ENCODE measurements around the gene CIAPIN1. TPM values are rescaled to one million over a fixed set of nuclear protein-coding genes. Genes with fewer than 3 reads are reported as not detected.

The CIAPIN1 gene
- polyA plus RNA-seq, 1 of the 3 experiments (the other 2 are of a cell fraction), result 43.6 TPM

GRCh38 chr16:57392694-57393093 is 54.5 kb downstream of the CIAPIN1 start:
- Histone ChIP-seq H3K79me2 (ENCODE audit: insufficient read depth) (no peaks in the 10 kb centered on the region), H3K9me2 (no peaks in the 10 kb centered on the region), H3K4me2 (no peak overlapping the region), H3K9me3 (no peaks in the 10 kb centered on the region), H3F3A (replicated peaks; ENCODE audit: insufficient read depth) (no peaks in the 10 kb centered on the region), H3K27ac (ENCODE audit: low read depth in 2 of 2, low read length in 1 of 2) (no peak overlapping the region), H4K20me1 (ENCODE audit: insufficient read depth) (no peaks in the 10 kb centered on the region), H3K4me1 (ENCODE audit: control insufficient read depth in 1 of 2, insufficient read depth in 2 of 2, low read depth in 1 of 2, low read length in 1 of 2) (no peaks in the 10 kb centered on the region), H3K9ac (no peak overlapping the region), H2AFZ (ENCODE audit: low read depth) (no peak overlapping the region), H3K27me3 (ENCODE audit: insufficient read depth) (no peaks in the 10 kb centered on the region), H3K36me3 (replicated peaks in 1 of 2; ENCODE audit: control insufficient read depth in 1 of 2, insufficient read depth in 2 of 2, low read length in 1 of 2) (no peaks in the 10 kb centered on the region), H3K4me3 (ENCODE audit: low read depth in 2 of 2, low read length in 1 of 2) (no peak overlapping the region)
- ChIA-PET POLR2A (no interaction called here), CTCF (interaction anchor here (0.6 to 1.5 kb wide), 3 partner anchors 21 to 213 kb away, joined by 3 read pairs; no protein-coding TSS in a partner anchor)
- no peak for DNase-seq
- 63% methylated on average over 1 of the region's 1 CpG for WGBS (ENCODE audit: low lambda C conversion rate)
- TF ChIP-seq IRF3 (IDR thresholded peaks at IDR 0.05; ENCODE audit: low read depth, low read length) (no peak), RXRA (IDR thresholded peaks at IDR 0.05; ENCODE audit: borderline replicate concordance, low read depth) (no peak), GATA2 (CRISPR knock-in tag; IDR thresholded peaks at IDR 0.05) (no peak), EP300 (IDR thresholded peaks at IDR 0.05; ENCODE audit: borderline replicate concordance in 1 of 2, low read depth in 1 of 2, low read length in 1 of 2) (no peak), RAD21 (IDR thresholded peaks at IDR 0.05; ENCODE audit: low read length) (no peak), YY1 (IDR thresholded peaks at IDR 0.05; ENCODE audit: low read depth) (no peak), USF1 (IDR thresholded peaks at IDR 0.05; ENCODE audit: borderline replicate concordance, low read depth) (no peak)

- no peaks in the 10 kb centered on the region for H4K20me1 ChIP-seq (ENCODE audit: insufficient read depth)
- H3K27ac ChIP-seq (ENCODE audit: low read depth in 2 of 2, low read length in 1 of 2), result no peak overlapping the region
- H3K9ac ChIP-seq, result no peak overlapping the region
- H3K9me2 ChIP-seq, result no peaks in the 10 kb centered on the region
- H3K4me1 ChIP-seq (ENCODE audit: control insufficient read depth in 1 of 2, insufficient read depth in 2 of 2, low read depth in 1 of 2, low read length in 1 of 2), result no peaks in the 10 kb centered on the region
- no peak overlapping the region for H2AFZ ChIP-seq (ENCODE audit: low read depth)
- H3K9me3 ChIP-seq, result no peaks in the 10 kb centered on the region
- CTCF ChIA-PET, result interaction anchor here (1.3 to 1.5 kb wide), 2 partner anchors 22 to 131 kb away, joined by 3 read pairs; no protein-coding TSS in a partner anchor
- TF ChIP-seq PBX3 (IDR thresholded peaks at IDR 0.05) (no peak), TEAD4 (IDR thresholded peaks at IDR 0.05; ENCODE audit: borderline replicate concordance, insufficient read depth) (no peak), ZBTB33 (IDR thresholded peaks at IDR 0.05; ENCODE audit: borderline replicate concordance, low read depth) (no peak), GATA2 (CRISPR knock-in tag; IDR thresholded peaks at IDR 0.05) (no peak), NRF1 (IDR thresholded peaks at IDR 0.05; ENCODE audit: low read depth, low read length) (no peak), USF2 (IDR thresholded peaks at IDR 0.05; ENCODE audit: borderline replicate concordance, low read depth, low read length) (no peak), RAD21 (IDR thresholded peaks at IDR 0.05; ENCODE audit: low read length) (no peak), EP300 (IDR thresholded peaks at IDR 0.05; ENCODE audit: borderline replicate concordance in 1 of 2, low read depth in 1 of 2, low read length in 1 of 2) (no peak), TAF1 (IDR thresholded peaks at IDR 0.05; ENCODE audit: borderline replicate concordance, low read depth, low read length) (no peak), USF1 (IDR thresholded peaks at IDR 0.05; ENCODE audit: borderline replicate concordance, low read depth) (no peak), MAX (IDR thresholded peaks at IDR 0.05; ENCODE audit: low read depth) (no peak), ELF1 (IDR thresholded peaks at IDR 0.05) (no peak)
- POLR2A ChIA-PET, result no interaction called here
- 72% methylated on average over 5 of the region's 5 CpGs for WGBS (ENCODE audit: low lambda C conversion rate)
- H3K79me2 ChIP-seq (ENCODE audit: insufficient read depth), result no peaks in the 10 kb centered on the region
- H3F3A ChIP-seq (replicated peaks; ENCODE audit: insufficient read depth), result no peaks in the 10 kb centered on the region
- H3K27me3 ChIP-seq (ENCODE audit: insufficient read depth), result no peaks in the 10 kb centered on the region
- no peak for DNase-seq
- no peaks in the 10 kb centered on the region for H3K36me3 ChIP-seq (replicated peaks in 1 of 2; ENCODE audit: control insufficient read depth in 1 of 2, insufficient read depth in 2 of 2, low read length in 1 of 2)
- H3K4me3 ChIP-seq (ENCODE audit: low read depth in 2 of 2, low read length in 1 of 2), result no peak overlapping the region
- no peak overlapping the region for H3K4me2 ChIP-seq
Observed at GRCh38 chr16:57391708-57392107, 55.5 kb downstream of the CIAPIN1 start.
